OCI-LY1 (cell line): ENCODE data around the gene RAB3A.

ENCODE experiments used
- CTCF ChIP-seq: fragments of 200-600 bp; sonication (generic), shearing (Covaris generic); IDR thresholded peaks from 2 replicates; pipeline ENCODE4 v1.5.1; 2017; ENCODE audit warnings: mild to moderate bottlenecking, antibody characterized with exemption, low read length, moderate library complexity, mixed read lengths
- EZH2 ChIP-seq: fragments of 200-600 bp; sonication (generic), shearing (Covaris generic); IDR thresholded peaks from 2 replicates; pipeline ENCODE4 v1.8.0; 2017; ENCODE audit warnings: borderline replicate concordance, mixed run types, mild to moderate bottlenecking, antibody characterized with exemption, low read length, moderate library complexity, mixed read lengths

DNA sequence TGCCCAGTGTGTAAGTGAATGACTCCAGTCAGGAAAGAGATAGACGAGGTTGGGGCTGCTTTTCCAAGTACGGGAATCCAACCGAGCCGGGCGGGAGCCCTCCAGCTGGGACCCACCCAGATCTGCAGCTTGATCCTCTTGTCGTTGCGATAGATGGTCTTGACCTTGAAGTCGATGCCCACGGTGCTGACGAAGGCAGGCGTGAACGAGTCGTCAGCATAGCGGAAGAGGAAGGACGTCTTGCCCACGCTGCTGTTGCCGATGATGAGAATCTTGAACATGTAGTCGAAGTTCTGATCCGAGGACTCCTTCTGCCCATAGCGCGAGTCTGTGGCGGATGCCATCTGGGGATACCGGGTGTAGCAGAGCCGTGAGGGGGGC is 1.5 kb downstream of the RAB3A start:
- no peak for TF ChIP-seq CTCF
- TF ChIP-seq EZH2, result no peak
